Ishikawa (cell line): ENCODE results near the gene DIP2C.

ENCODE experiments used
- CEBPB ChIP-seq: IDR thresholded peaks from 2 replicates; pipeline ENCODE4 v1.6.1; 2012
- CREB1 ChIP-seq: IDR thresholded peaks from 2 replicates; pipeline ENCODE4 v1.6.1; 2012; ENCODE audit warnings: low read depth
- EGR1 ChIP-seq: IDR thresholded peaks from 2 replicates; pipeline ENCODE4 v1.6.1; 2012
- EP300 ChIP-seq: IDR thresholded peaks from 2 replicates; pipeline ENCODE4 v1.6.1; 2012; ENCODE audit warnings: borderline replicate concordance
- FOXM1 ChIP-seq: IDR thresholded peaks from 2 replicates; pipeline ENCODE4 v1.6.1; 2012; ENCODE audit warnings: low read depth, borderline replicate concordance
- MAX ChIP-seq: IDR thresholded peaks from 2 replicates; pipeline ENCODE4 v1.6.1; 2012
- NFIC ChIP-seq: IDR thresholded peaks from 2 replicates; pipeline ENCODE4 v1.6.1; 2012
- RAD21 ChIP-seq: IDR thresholded peaks from 2 replicates; pipeline ENCODE4 v1.6.1; 2012; ENCODE audit warnings: low read depth
- REST ChIP-seq: IDR thresholded peaks from 2 replicates; pipeline ENCODE4 v1.6.1; 2012; ENCODE audit warnings: low read depth, mild to moderate bottlenecking
- TAF1 ChIP-seq: IDR thresholded peaks from 2 replicates; pipeline ENCODE4 v1.6.1; 2012; ENCODE audit warnings: low read depth, mild to moderate bottlenecking
- TCF12 ChIP-seq: IDR thresholded peaks from 2 replicates; pipeline ENCODE4 v1.6.1; 2012; ENCODE audit warnings: low read depth
- TEAD4 ChIP-seq: IDR thresholded peaks from 2 replicates; pipeline ENCODE4 v1.6.1; 2012
- USF1 ChIP-seq: IDR thresholded peaks from 2 replicates; pipeline ENCODE4 v1.6.1; 2012
- YY1 ChIP-seq: IDR thresholded peaks from 2 replicates; pipeline ENCODE4 v1.6.1; 2012; ENCODE audit warnings: low read depth
- ZBTB7A ChIP-seq: IDR thresholded peaks from 2 replicates; pipeline ENCODE4 v1.6.1; 2012; ENCODE audit warnings: low read depth

Gene DIP2C

GRCh38 chr10:389836-390448, 299.5 kb downstream of the DIP2C start:
- no peak for TF ChIP-seq EGR1
- no peak for TF ChIP-seq NFIC
- TF ChIP-seq EP300 = no peak
- no peak for TF ChIP-seq CEBPB
- TF ChIP-seq TAF1 = no peak

GRCh38 chr10:389261-389790, 300.1 kb downstream of the DIP2C start:
- TF ChIP-seq YY1 = no peak
- TF ChIP-seq CREB1 = no peak
- no peak for TF ChIP-seq TCF12
- no peak for TF ChIP-seq MAX
- no peak for TF ChIP-seq USF1
- no peak for TF ChIP-seq CEBPB
- TF ChIP-seq TAF1 = no peak
- no peak for TF ChIP-seq ZBTB7A
- TF ChIP-seq EP300 = no peak
- no peak for TF ChIP-seq TEAD4

- TF ChIP-seq MAX (no peak), USF1 (no peak), YY1 (no peak), CREB1 (no peak), RAD21 (no peak), NFIC (no peak)
Measured at GRCh38 chr10:388661-389045, 300.8 kb downstream of the DIP2C start.

GRCh38 chr10:387909-388660, 301.4 kb downstream of the DIP2C start:
- TF ChIP-seq EP300 = no peak
- no peak for TF ChIP-seq CREB1
- no peak for TF ChIP-seq ZBTB7A
- no peak for TF ChIP-seq MAX
- TF ChIP-seq CEBPB = no peak
- no peak for TF ChIP-seq TEAD4
- no peak for TF ChIP-seq NFIC
- TF ChIP-seq YY1 = no peak
- no peak for TF ChIP-seq RAD21
- TF ChIP-seq TAF1 = no peak
- TF ChIP-seq REST = no peak
- no peak for TF ChIP-seq EGR1
- no peak for TF ChIP-seq USF1
- no peak for TF ChIP-seq TCF12
- TF ChIP-seq FOXM1 = no peak

- TF ChIP-seq MAX (no peak), TEAD4 (no peak), FOXM1 (no peak), EGR1 (no peak), ZBTB7A (no peak), YY1 (no peak), NFIC (no peak), EP300 (no peak), REST (no peak), TAF1 (no peak), CREB1 (no peak), USF1 (no peak), RAD21 (no peak), TCF12 (no peak), CEBPB (no peak)
Measured at GRCh38 chr10:387593-387891, 301.9 kb downstream of the DIP2C start.
